Astrocyte (in vitro differentiated cells and primary cell): ENCODE data around the gene USP16. TPM values are rescaled to one million over a fixed set of nuclear protein-coding genes. Genes with fewer than 3 reads are reported as not detected.

ENCODE experiments used
- DNase-seq: peaks from one replicate; pipeline ENCODE4 v3.0.0-alpha.2; 2010; ENCODE audit warnings: low read depth
- FAIRE-seq: peaks from 2 replicates; lab custom pipeline; 2011; peaks lifted over from hg19 to GRCh38; lab: Jason Lieb, UNC
- H2AFZ ChIP-seq: 2 replicates; pipeline ENCODE4 v1.6.0; 2012; ENCODE audit warnings: low read depth, low read length, inconsistent platforms
- H3K27ac ChIP-seq: 2 replicates; pipeline ENCODE4 v1.5.1; 2011; ENCODE audit warnings: low read depth, low read length, inconsistent platforms
- H3K27me3 ChIP-seq: 2 replicates; pipeline ENCODE4 v1.6.0; 2011; ENCODE audit warnings: low read length, inconsistent platforms; ENCODE audit not compliant: insufficient read depth
- H3K36me3 ChIP-seq: 2 replicates; pipeline ENCODE4 v1.5.1; 2011; ENCODE audit warnings: low read length, inconsistent platforms; ENCODE audit not compliant: insufficient read depth
- H3K4me1 ChIP-seq: 2 replicates; pipeline ENCODE4 v1.5.1; 2011; ENCODE audit warnings: low read length, inconsistent platforms; ENCODE audit not compliant: insufficient read depth
- H3K4me2 ChIP-seq: 2 replicates; pipeline ENCODE4 v1.6.0; 2012; ENCODE audit warnings: low read length, inconsistent platforms
- H3K4me3 ChIP-seq: 2 replicates; pipeline ENCODE4 v1.5.1; 2011; ENCODE audit warnings: low read depth, mild to moderate bottlenecking, low read length, inconsistent platforms; ENCODE audit not compliant: insufficient read depth
- H3K79me2 ChIP-seq: 2 replicates; pipeline ENCODE4 v1.6.0; 2012; ENCODE audit warnings: mild to moderate bottlenecking, low read length, inconsistent platforms; ENCODE audit not compliant: insufficient read depth
- H3K9ac ChIP-seq: 2 replicates; pipeline ENCODE4 v1.6.0; 2012; ENCODE audit warnings: mild to moderate bottlenecking, low read length, inconsistent platforms
- H3K9me3 ChIP-seq: 2 replicates; pipeline ENCODE4 v1.5.1; 2012; ENCODE audit warnings: low read depth, mild to moderate bottlenecking, low read length, inconsistent platforms; ENCODE audit not compliant: insufficient read depth
- H4K20me1 ChIP-seq: 2 replicates; pipeline ENCODE4 v1.6.0; 2012; ENCODE audit warnings: low read length, inconsistent platforms; ENCODE audit not compliant: insufficient read depth
- H3K27ac Mint-ChIP-seq: one replicate; pipeline ENCODE4 v1.8.0; 2021; ENCODE audit warnings: mild to moderate bottlenecking, mixed read lengths; ENCODE audit not compliant: unreplicated experiment
- H3K27me3 Mint-ChIP-seq: one replicate; pipeline ENCODE4 v1.8.0; 2021; ENCODE audit warnings: low read depth, mixed read lengths; ENCODE audit not compliant: unreplicated experiment
- H3K36me3 Mint-ChIP-seq: one replicate; pipeline ENCODE4 v1.8.0; 2021; ENCODE audit warnings: low read depth, mixed read lengths; ENCODE audit not compliant: unreplicated experiment
- H3K4me1 Mint-ChIP-seq: one replicate; pipeline ENCODE4 v1.8.0; 2021; ENCODE audit warnings: low read depth, mixed read lengths; ENCODE audit not compliant: unreplicated experiment
- H3K4me3 Mint-ChIP-seq: one replicate; pipeline ENCODE4 v1.8.0; 2021; ENCODE audit warnings: mild to moderate bottlenecking, moderate library complexity, mixed read lengths; ENCODE audit not compliant: unreplicated experiment
- H3K9me3 Mint-ChIP-seq: one replicate; pipeline ENCODE4 v1.8.0; 2021; ENCODE audit warnings: mild to moderate bottlenecking, mixed read lengths; ENCODE audit not compliant: unreplicated experiment
- EZH2 ChIP-seq: IDR thresholded peaks from 2 replicates; pipeline ENCODE4 v1.6.1; 2012; ENCODE audit warnings: mild to moderate bottlenecking, low read length, inconsistent platforms; ENCODE audit not compliant: insufficient read depth
- total RNA-seq: library from RNA; stranded (reverse); gene quantifications from 2 replicates; pipeline ENCODE4 v1.2.1, GENCODE V29; 2021
- TF ChIP-seq, protein P1 (sequence below): IDR thresholded peaks from 2 replicates; pipeline ENCODE4 v1.5.1; 2011; ENCODE audit warnings: low read depth, mild to moderate bottlenecking, inconsistent platforms, low read length, moderate library complexity; ENCODE audit not compliant: insufficient read depth

USP16 gene
- total RNA-seq, 1 donor from 2014 or later, result 30.3 TPM

- H3K9me3 ChIP-seq, result no peaks in the 10 kb centered on the region
- H3K27me3 ChIP-seq, result no peaks in the 10 kb centered on the region
- peak overlapping the region; percentile 97 for H2AFZ ChIP-seq
- peaks cover 2% of the 10 kb centered on the region for H3K36me3 ChIP-seq
- TF ChIP-seq, protein P1, sequence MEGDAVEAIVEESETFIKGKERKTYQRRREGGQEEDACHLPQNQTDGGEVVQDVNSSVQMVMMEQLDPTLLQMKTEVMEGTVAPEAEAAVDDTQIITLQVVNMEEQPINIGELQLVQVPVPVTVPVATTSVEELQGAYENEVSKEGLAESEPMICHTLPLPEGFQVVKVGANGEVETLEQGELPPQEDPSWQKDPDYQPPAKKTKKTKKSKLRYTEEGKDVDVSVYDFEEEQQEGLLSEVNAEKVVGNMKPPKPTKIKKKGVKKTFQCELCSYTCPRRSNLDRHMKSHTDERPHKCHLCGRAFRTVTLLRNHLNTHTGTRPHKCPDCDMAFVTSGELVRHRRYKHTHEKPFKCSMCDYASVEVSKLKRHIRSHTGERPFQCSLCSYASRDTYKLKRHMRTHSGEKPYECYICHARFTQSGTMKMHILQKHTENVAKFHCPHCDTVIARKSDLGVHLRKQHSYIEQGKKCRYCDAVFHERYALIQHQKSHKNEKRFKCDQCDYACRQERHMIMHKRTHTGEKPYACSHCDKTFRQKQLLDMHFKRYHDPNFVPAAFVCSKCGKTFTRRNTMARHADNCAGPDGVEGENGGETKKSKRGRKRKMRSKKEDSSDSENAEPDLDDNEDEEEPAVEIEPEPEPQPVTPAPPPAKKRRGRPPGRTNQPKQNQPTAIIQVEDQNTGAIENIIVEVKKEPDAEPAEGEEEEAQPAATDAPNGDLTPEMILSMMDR, result no peak
- TF ChIP-seq EZH2, result no peak
- peak overlapping the region; percentile 89 for H3K4me2 ChIP-seq
- peaks cover 48% of the 10 kb centered on the region for H3K79me2 ChIP-seq
- peak overlapping the region; percentile 91 for H3K4me3 ChIP-seq
- peak overlapping the region; percentile 100 for H3K27ac Mint-ChIP-seq
- H3K27me3 Mint-ChIP-seq, result no peaks in the 10 kb centered on the region
- peak overlapping the region; percentile 97 for H3K9ac ChIP-seq
- H3K9me3 Mint-ChIP-seq, result peaks cover 2% of the 10 kb centered on the region
- H3K36me3 Mint-ChIP-seq, result peaks cover under 1% of the 10 kb centered on the region
- peaks cover 6% of the 10 kb centered on the region for H3K4me1 ChIP-seq
- H3K4me1 Mint-ChIP-seq, result peaks cover 9% of the 10 kb centered on the region
- FAIRE-seq, result no peak
- H4K20me1 ChIP-seq, result no peaks in the 10 kb centered on the region
- peak overlapping the region; percentile 100 for H3K27ac ChIP-seq
- peak overlapping the region; percentile 96 for H3K4me3 Mint-ChIP-seq
- DNase-seq, result peak; percentile 12
Observed at GRCh38 chr21:29025328-29025713, 853 bp downstream of the USP16 start.

- Mint-ChIP-seq H3K36me3 (peaks cover 3% of the 10 kb centered on the region), H3K4me1 (peaks cover 4% of the 10 kb centered on the region), H3K27ac (no peak overlapping the region), H3K27me3 (no peaks in the 10 kb centered on the region), H3K9me3 (no peaks in the 10 kb centered on the region), H3K4me3 (no peak overlapping the region)
- no peak overlapping the region for H2AFZ ChIP-seq
- H4K20me1 ChIP-seq, result no peaks in the 10 kb centered on the region
- peaks cover 24% of the 10 kb centered on the region for H3K36me3 ChIP-seq
- DNase-seq (no peak), FAIRE-seq (no peak)
- H3K27ac ChIP-seq, result no peak overlapping the region
- TF ChIP-seq, protein P1, result no peak
- TF ChIP-seq EZH2, result no peak
- H3K79me2 ChIP-seq, result peaks cover 56% of the 10 kb centered on the region
- H3K4me3 ChIP-seq, result no peak overlapping the region
- H3K4me1 ChIP-seq, result peaks cover 3% of the 10 kb centered on the region
- H3K27me3 ChIP-seq, result no peaks in the 10 kb centered on the region
- no peak overlapping the region for H3K4me2 ChIP-seq
- H3K9me3 ChIP-seq, result no peaks in the 10 kb centered on the region
- H3K9ac ChIP-seq, result no peak overlapping the region
Observed at GRCh38 chr21:29029524-29029923, 5.1 kb downstream of the USP16 start.

DNA sequence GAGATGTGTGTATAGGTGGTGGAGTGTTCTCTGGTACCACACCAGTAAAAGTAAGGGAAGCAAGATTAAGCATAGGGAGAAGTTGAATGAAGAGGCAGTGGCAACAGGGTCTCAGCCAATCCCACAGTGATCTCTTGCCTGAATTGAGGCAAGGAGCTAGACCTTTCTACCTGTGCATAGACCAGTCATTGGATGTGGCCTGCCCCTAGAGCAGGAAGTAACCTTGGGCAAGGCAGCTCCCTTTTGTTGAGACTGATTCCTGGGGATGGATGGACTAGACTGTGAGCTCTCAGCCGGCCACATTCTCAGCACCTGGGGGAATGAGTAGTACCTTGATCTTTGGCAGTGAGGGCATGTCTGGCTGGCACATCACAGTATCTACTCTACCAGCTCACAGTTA lies 6.4 kb downstream of the USP16 start:
- Mint-ChIP-seq H3K9me3 (no peaks in the 10 kb centered on the region), H3K4me3 (no peak overlapping the region), H3K4me1 (peaks cover 2% of the 10 kb centered on the region), H3K27ac (no peak overlapping the region), H3K36me3 (peaks cover 3% of the 10 kb centered on the region), H3K27me3 (no peaks in the 10 kb centered on the region)
- no peak overlapping the region for H3K9ac ChIP-seq
- TF ChIP-seq EZH2, result no peak
- TF ChIP-seq, protein P1, result no peak
- no peaks in the 10 kb centered on the region for H3K27me3 ChIP-seq
- no peaks in the 10 kb centered on the region for H3K9me3 ChIP-seq
- FAIRE-seq, result no peak
- no peaks in the 10 kb centered on the region for H3K4me1 ChIP-seq
- no peak overlapping the region for H3K4me3 ChIP-seq
- peaks cover 47% of the 10 kb centered on the region for H3K79me2 ChIP-seq
- no peak overlapping the region for H2AFZ ChIP-seq
- no peak overlapping the region for H3K4me2 ChIP-seq
- no peaks in the 10 kb centered on the region for H4K20me1 ChIP-seq
- H3K36me3 ChIP-seq, result peaks cover 29% of the 10 kb centered on the region
- no peak overlapping the region for H3K27ac ChIP-seq
- no peak for DNase-seq
